ENCODE results near the gene RELN.
"Not testable (repeated sequence)": the region's sequence is repeated elsewhere in the genome, so short reads cannot be mapped to it uniquely, and the experiment has no call there.

Gene RELN

GRCh38 chr7:103947026-103947655 is 42.3 kb downstream of the RELN start:
- H3K4me3 ChIP-seq (ENCODE audit: low read depth, low read length), result no peak overlapping the region

GRCh38 chr7:103944230-103944900 is 45.1 kb downstream of the RELN start:
- no peak overlapping the region for H3K4me3 ChIP-seq (ENCODE audit: low read depth, low read length)

- no peak overlapping the region for H3K4me3 ChIP-seq (ENCODE audit: low read depth, low read length)
Observed at GRCh38 chr7:103941976-103942375, 47.5 kb downstream of the RELN start.

- H3K4me3 ChIP-seq (ENCODE audit: low read depth, low read length), result no peak overlapping the region
Observed at GRCh38 chr7:103940382-103941268, 48.8 kb downstream of the RELN start.

GRCh38 chr7:103937680-103938079 is 51.8 kb downstream of the RELN start:
- no peak overlapping the region for H3K4me3 ChIP-seq (ENCODE audit: low read depth, low read length)

GRCh38 chr7:103936558-103936957 is 52.9 kb downstream of the RELN start:
- H3K4me3 ChIP-seq (ENCODE audit: low read depth, low read length), result no peak overlapping the region

GRCh38 chr7:103934508-103934907 is 55.0 kb downstream of the RELN start:
- H3K4me3 ChIP-seq (ENCODE audit: low read depth, low read length), result no peak overlapping the region

GRCh38 chr7:103932389-103932788 is 57.1 kb downstream of the RELN start:
- no peak overlapping the region for H3K4me3 ChIP-seq (ENCODE audit: low read depth, low read length)

- no peak overlapping the region for H3K4me3 ChIP-seq (ENCODE audit: low read depth, low read length)
Observed at GRCh38 chr7:103929901-103930311, 59.6 kb downstream of the RELN start.

- H3K4me3 ChIP-seq (ENCODE audit: low read depth, low read length), result no peak overlapping the region
Observed at GRCh38 chr7:103928581-103928980, 60.9 kb downstream of the RELN start.

- no peak overlapping the region for H3K4me3 ChIP-seq (ENCODE audit: low read depth, low read length)
Observed at GRCh38 chr7:103924184-103924583, 65.3 kb downstream of the RELN start.

- H3K4me3 ChIP-seq (ENCODE audit: low read depth, low read length), result no peak overlapping the region
Observed at GRCh38 chr7:103922407-103922806, 67.1 kb downstream of the RELN start.

GRCh38 chr7:103921692-103922091 is 67.8 kb downstream of the RELN start:
- H3K4me3 ChIP-seq (ENCODE audit: low read depth, low read length), result no peak overlapping the region

GRCh38 chr7:103919272-103919868 is 70.1 kb downstream of the RELN start:
- no peak overlapping the region for H3K4me3 ChIP-seq (ENCODE audit: low read depth, low read length)

GRCh38 chr7:103918631-103919271 is 70.7 kb downstream of the RELN start:
- H3K4me3 ChIP-seq (ENCODE audit: low read depth, low read length), result no peak overlapping the region

GRCh38 chr7:103915680-103916357 is 73.6 kb downstream of the RELN start:
- no peak overlapping the region for H3K4me3 ChIP-seq (ENCODE audit: low read depth, low read length)

- H3K4me3 ChIP-seq (ENCODE audit: low read depth, low read length), result no peak overlapping the region
Observed at GRCh38 chr7:103914147-103914899, 75.1 kb downstream of the RELN start.

GRCh38 chr7:103912891-103913605 is 76.4 kb downstream of the RELN start:
- H3K4me3 ChIP-seq (ENCODE audit: low read depth, low read length), result no peak overlapping the region

- not testable (repeated sequence) for H3K4me3 ChIP-seq (ENCODE audit: low read depth, low read length)
Observed at GRCh38 chr7:103911015-103911414, 78.4 kb downstream of the RELN start.
